HG03175 (cell line): ENCODE data around the gene RALBP1.

Experiments used
- ATAC-seq: cut with Tn5 transposase; IDR thresholded peaks from one replicate; pipeline ENCODE4 v1.9.1; 2021; ENCODE audit warnings: mild to moderate bottlenecking, moderate library complexity; ENCODE audit not compliant: unreplicated experiment

Gene RALBP1

GRCh38 chr18:9546468-9546867, 71.2 kb downstream of the RALBP1 start:
- ATAC-seq: no peak

GRCh38 chr18:9547782-9548181, 72.5 kb downstream of the RALBP1 start:
- ATAC-seq: no peak

- ATAC-seq: no peak
Observed at GRCh38 chr18:9549405-9549804, 74.1 kb downstream of the RALBP1 start.

GRCh38 chr18:9550429-9550828, 75.1 kb downstream of the RALBP1 start:
- no peak for ATAC-seq

DNA sequence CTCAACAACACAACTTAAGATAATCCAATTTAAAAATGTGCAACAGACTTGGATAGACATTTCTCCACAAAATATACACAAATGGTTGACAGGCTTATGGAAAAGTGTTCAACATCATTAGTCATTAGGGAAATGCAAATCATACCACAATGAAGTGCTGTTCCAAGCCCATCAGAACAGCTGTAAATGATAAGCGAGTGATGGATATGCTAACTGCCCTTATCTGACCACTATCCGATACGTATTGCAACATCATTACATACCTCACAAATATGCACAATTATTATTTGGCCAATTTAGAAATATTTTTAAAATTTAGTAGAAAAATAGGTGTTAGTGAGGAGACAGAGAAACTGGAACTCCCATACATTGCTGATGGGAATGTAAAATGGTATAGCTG, 76.9 kb downstream of the RALBP1 start:
- ATAC-seq: no peak

DNA sequence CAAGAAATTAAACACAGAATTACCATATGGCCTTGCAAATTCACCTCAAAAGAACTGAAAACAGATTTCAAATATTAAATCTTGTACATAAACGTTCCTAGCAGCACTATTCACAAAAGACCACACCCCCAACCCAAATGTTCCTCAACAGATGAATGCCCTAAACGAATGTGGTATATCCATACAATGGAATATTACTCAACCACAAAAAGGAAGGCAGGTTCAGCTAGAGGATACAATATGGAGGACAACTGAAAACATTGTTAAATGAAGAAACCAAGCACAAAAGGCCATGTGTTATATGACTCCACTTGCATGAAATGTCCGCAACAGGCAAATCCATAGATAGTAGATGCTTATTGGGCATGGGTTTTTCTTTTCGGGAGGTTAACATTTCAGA, 77.3 kb downstream of the RALBP1 start:
- no peak for ATAC-seq

- no peak for ATAC-seq
Observed at GRCh38 chr18:9557250-9557943, 82.1 kb downstream of the RALBP1 start.

GRCh38 chr18:9558387-9559064, 83.2 kb downstream of the RALBP1 start:
- no peak for ATAC-seq

DNA sequence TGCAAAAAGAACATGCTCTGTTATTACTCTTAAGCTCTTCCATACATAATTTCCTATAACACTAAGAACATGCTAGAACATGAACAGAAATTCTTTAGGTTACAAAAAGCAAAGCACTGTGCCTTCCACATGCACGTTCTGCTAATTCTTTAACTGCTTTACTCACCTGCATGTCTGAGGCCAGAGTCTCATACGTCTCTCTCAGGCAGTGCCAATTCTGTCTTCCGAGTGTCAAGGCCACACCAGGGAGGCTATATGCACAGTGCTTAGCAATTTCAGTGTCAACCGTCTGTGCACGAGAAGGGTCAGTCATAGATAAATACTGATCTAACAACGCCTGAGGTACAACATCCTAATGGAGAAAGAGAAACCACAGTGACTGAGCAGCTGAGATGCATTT, 83.9 kb downstream of the RALBP1 start:
- no peak for ATAC-seq

DNA sequence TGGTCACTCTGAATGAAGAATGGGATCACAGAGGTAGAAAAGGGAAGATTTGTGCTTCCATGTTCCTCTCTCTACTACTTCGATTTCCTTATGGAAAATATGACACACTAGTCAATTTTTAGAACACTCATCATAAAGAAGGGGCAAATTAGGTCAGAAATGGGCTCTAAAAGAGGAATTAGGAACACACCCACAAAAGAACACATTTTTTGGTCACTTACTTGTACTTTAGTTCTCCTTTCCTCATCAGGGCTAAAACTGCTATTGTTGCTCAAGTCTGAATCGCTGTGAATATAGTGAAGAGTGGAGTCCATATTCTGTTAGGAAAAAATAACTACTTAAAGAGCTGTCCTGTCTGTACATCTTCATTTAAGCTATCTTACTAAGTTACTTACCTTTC, 86.4 kb downstream of the RALBP1 start:
- ATAC-seq: no peak

DNA sequence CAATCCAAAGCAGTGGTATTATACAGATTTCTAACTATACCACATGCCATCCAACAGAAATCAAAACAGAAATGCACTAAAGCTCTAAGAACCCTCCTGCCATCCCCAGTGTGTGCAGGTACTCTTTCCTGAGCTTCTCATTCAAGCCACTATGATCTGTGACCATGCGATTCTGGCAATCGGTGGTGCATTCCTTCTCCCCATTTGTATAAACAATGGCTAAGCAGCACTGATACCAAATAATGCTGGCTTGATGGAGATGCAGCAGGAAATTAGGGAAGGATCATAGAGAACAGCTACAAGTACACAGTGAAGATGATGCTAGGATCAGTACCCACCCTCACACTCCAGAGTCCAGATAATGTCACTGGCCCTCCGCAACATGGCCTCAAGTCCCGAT, 87.3 kb downstream of the RALBP1 start:
- ATAC-seq: no peak

GRCh38 chr18:9563331-9563730, 88.0 kb downstream of the RALBP1 start:
- ATAC-seq: no peak

- ATAC-seq: no peak
Observed at GRCh38 chr18:9565407-9565806, 90.1 kb downstream of the RALBP1 start.

DNA sequence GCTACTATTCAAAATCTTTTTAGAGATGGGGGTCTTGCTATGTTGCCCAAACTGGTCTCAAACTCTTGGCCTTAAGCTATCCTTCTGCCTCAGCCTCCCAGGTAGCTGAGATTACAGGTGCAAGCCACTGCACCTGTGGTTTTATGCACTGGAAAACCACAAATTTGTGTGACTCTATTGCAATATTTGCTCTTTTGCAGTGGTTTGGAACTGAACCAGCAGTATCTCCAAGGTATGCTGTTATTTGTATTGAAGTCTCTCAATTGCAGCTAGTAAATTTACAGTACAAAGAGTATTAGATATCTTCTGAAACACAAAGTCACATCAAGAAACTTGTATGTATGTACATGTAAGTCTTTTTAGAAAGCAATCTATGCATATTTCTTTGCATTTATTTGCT, 92.9 kb downstream of the RALBP1 start:
- no peak for ATAC-seq

GRCh38 chr18:9569178-9569577, 93.9 kb downstream of the RALBP1 start:
- no peak for ATAC-seq

DNA sequence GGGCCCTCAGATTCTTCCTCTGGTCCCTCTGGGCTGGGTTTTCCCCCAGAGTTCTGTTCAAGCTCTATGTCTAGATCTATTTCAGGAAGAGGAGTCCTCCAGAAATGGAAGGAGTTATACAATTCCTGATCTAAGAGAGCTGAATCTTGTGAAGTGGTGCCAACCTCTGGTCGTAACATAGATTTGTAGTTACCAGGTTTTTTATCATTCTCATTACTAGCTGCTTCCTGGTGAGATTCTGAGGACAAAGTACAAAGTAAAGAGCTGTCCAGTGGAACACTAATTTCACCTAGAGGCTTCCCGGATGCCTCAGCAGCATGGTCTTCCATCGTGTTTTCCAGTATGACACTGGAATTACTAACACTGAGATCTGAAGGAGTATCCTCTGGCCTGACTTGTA, 94.9 kb downstream of the RALBP1 start:
- no peak for ATAC-seq

DNA sequence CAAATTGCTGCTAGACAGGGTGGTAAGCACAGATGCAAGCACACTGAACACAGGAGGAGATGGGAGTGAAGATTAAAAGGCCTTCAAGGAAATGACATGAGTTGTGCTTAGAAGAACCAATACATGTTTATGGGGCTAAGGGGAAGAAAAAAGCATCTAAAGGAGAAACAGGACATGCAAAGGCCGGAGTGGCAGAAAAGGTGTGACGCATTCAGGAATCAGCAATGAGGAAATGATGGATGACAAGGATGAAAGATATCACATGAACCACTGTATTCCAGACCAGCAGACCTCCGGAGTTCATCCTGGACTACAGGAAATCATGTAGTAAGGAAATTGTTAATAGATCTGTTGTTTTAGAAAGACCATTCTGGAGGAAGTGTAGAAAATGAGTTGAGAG, 96.2 kb downstream of the RALBP1 start:
- no peak for ATAC-seq

DNA sequence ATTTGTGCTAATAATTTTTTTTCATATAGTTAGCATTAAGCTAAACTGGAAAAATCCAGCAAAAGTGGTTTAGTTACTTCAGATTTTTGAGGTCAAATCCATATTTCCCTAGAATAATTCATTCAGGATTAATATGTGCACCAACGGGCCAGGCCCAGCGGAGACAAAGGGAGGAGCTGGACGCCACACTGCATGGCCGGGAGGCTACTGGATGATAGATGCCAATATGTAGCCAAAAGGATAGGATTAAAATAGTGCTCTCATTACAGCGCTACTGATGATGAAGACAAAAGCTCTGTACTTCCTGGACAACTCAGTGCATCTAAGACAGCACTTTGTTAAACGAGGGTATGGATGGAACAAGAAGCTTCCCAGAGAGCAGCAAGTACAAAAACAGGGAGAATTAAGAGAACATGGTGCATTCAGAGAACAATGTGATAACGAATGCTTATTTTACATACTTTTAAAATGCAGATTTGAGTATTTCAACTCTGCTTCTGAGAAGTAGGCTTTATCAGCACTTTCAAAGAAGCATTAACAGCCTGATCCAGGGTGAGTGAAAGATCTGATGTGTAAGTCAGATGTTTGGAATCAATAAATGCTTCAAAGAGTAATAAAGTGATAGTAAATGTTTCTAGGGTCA, 99.3 kb downstream of the RALBP1 start:
- ATAC-seq: no peak

DNA sequence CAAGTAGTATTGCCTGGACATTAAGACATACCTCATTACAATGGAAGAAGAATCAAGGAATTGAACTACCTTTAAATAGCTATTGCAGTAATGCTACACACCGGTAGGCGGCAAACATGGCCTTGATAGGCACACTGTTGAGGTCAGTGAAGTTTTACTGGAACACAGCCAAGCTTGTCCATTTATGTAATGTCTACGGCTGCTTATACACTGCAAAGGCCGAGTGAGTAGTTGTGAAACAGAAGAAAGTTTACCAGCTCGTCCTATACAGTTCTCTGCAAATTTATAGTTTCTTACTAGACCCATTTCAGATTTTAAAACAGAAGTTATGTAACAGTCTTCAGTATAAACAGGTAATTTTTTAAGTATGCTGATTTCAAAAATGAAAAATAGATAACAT, 100.2 kb downstream of the RALBP1 start:
- peak; percentile 75 for ATAC-seq

GRCh38 chr18:9577361-9577760, 102.0 kb downstream of the RALBP1 start:
- no peak for ATAC-seq

GRCh38 chr18:9578306-9578705, 103.0 kb downstream of the RALBP1 start:
- ATAC-seq: no peak

- no peak for ATAC-seq
Observed at GRCh38 chr18:9581667-9582066, 106.4 kb downstream of the RALBP1 start.
